WTC11 (cell line): Measurements from ENCODE around the gene KIAA1328. TPM values are rescaled to one million over a fixed set of nuclear protein-coding genes. Genes with fewer than 3 reads are reported as not detected.

Source experiments
- ATAC-seq: fragments of 200-7000 bp; cut with Tn5 transposase; 2 replicates; pipeline ENCODE4 v1.10.0; 2021; ENCODE audit warnings: mild to moderate bottlenecking, moderate library complexity
- CTCF ChIA-PET: fragments of 300-600 bp; sonication (Branson Sonifier 250); formaldehyde crosslinking; loops from one replicate; lab custom pipeline; 2021; ENCODE audit warnings: antibody characterized with exemption; lab: Charles Lee
- POLR2A ChIA-PET: fragments of 350-600 bp; sonication (Branson Sonifier 250); formaldehyde crosslinking; loops from one replicate; lab custom pipeline; 2021; ENCODE audit warnings: antibody characterized with exemption; lab: Charles Lee
- DNase-seq: peaks from one replicate; pipeline ENCODE4 v3.0.0; 2021; ENCODE audit warnings: low spot score
- H3K27ac Mint-ChIP-seq: 2 replicates; pipeline ENCODE4 v1.8.0; 2021; ENCODE audit warnings: mixed read lengths
- H3K27me3 Mint-ChIP-seq: 2 replicates; pipeline ENCODE4 v1.8.0; 2021; ENCODE audit warnings: low read depth, mild to moderate bottlenecking, moderate library complexity, mixed read lengths
- H3K36me3 Mint-ChIP-seq: 2 replicates; pipeline ENCODE4 v1.8.0; 2021; ENCODE audit warnings: mixed read lengths
- H3K4me1 Mint-ChIP-seq: 2 replicates; pipeline ENCODE4 v1.8.0; 2022; ENCODE audit warnings: mixed read lengths
- H3K4me3 Mint-ChIP-seq: 2 replicates; pipeline ENCODE4 v1.8.0; 2021; ENCODE audit warnings: mild to moderate bottlenecking, moderate library complexity, mixed read lengths
- H3K9me3 Mint-ChIP-seq: 2 replicates; pipeline ENCODE4 v1.8.0; 2021; ENCODE audit warnings: mixed read lengths
- ATF1 ChIP-seq: sonication (generic); formaldehyde crosslinking; IDR thresholded peaks from 2 replicates; pipeline ENCODE4 v1.8.1; 2023; ENCODE audit warnings: mild to moderate bottlenecking, moderate library complexity, missing genetic modification reagents
- CDX4 ChIP-seq: fragments of 250-450 bp; sonication (Bioruptor Pico); IDR thresholded peaks from 2 replicates; pipeline ENCODE4 v1.9.0; 2021; ENCODE audit warnings: moderate library complexity, mild to moderate bottlenecking, inconsistent platforms, borderline replicate concordance
- ETV6 ChIP-seq: sonication (generic); formaldehyde crosslinking; IDR thresholded peaks from 2 replicates; pipeline ENCODE4 v1.8.1; 2022; ENCODE audit warnings: mild to moderate bottlenecking, missing genetic modification reagents
- GRHL2 ChIP-seq: fragments of 250-450 bp; sonication (Bioruptor Pico); IDR thresholded peaks from 2 replicates; pipeline ENCODE4 v1.8.0; 2022; ENCODE audit warnings: mild to moderate bottlenecking, moderate library complexity; ENCODE audit not compliant: insufficient replicate concordance, severe bottlenecking
- HMGXB4 ChIP-seq: sonication (generic); formaldehyde crosslinking; IDR thresholded peaks from 2 replicates; pipeline ENCODE4 v1.8.1; 2023; ENCODE audit warnings: mild to moderate bottlenecking, moderate library complexity, missing genetic modification reagents
- JAZF1 ChIP-seq: fragments of 250-450 bp; sonication (Bioruptor Pico); IDR thresholded peaks from 2 replicates; pipeline ENCODE4 v1.9.0; 2021; ENCODE audit warnings: moderate library complexity, mild to moderate bottlenecking, inconsistent platforms
- KAT7 ChIP-seq: sonication (generic); formaldehyde crosslinking; IDR thresholded peaks from 2 replicates; pipeline ENCODE4 v1.8.1; 2023; ENCODE audit warnings: missing genetic modification reagents, mild to moderate bottlenecking, borderline replicate concordance
- MYBL2 ChIP-seq: sonication (generic); formaldehyde crosslinking; IDR thresholded peaks from 2 replicates; pipeline ENCODE4 v1.8.1; 2023; ENCODE audit warnings: mild to moderate bottlenecking, moderate library complexity, missing genetic modification reagents
- NR1H2 ChIP-seq: sonication (generic); formaldehyde crosslinking; IDR thresholded peaks from 2 replicates; pipeline ENCODE4 v1.9.0; 2021; ENCODE audit warnings: mild to moderate bottlenecking, moderate library complexity, missing genetic modification reagents
- NR3C1 ChIP-seq: sonication (generic); formaldehyde crosslinking; conservative IDR thresholded peaks from 2 replicates; pipeline ENCODE4 v1.8.1; 2023; ENCODE audit warnings: low read depth, mild to moderate bottlenecking, missing genetic modification reagents
- OVOL2 ChIP-seq: fragments of 250-450 bp; sonication (Bioruptor Pico); IDR thresholded peaks from 2 replicates; pipeline ENCODE4 v1.9.0; 2021; ENCODE audit warnings: mild to moderate bottlenecking, borderline replicate concordance
- RELA ChIP-seq: sonication (generic); formaldehyde crosslinking; IDR thresholded peaks from 2 replicates; pipeline ENCODE4 v1.8.1; 2022; ENCODE audit warnings: missing genetic modification reagents, mild to moderate bottlenecking, borderline replicate concordance
- RORB ChIP-seq: fragments of 250-450 bp; sonication (Bioruptor Pico); IDR thresholded peaks from 2 replicates; pipeline ENCODE4 v1.9.0; 2021; ENCODE audit warnings: mild to moderate bottlenecking
- SP1 ChIP-seq: sonication (generic); formaldehyde crosslinking; conservative IDR thresholded peaks from 2 replicates; pipeline ENCODE4 v1.8.1; 2022; ENCODE audit warnings: missing genetic modification reagents
- TEAD1 ChIP-seq: sonication (generic); formaldehyde crosslinking; IDR thresholded peaks from 2 replicates; pipeline ENCODE4 v1.8.0; 2022; ENCODE audit warnings: mild to moderate bottlenecking, missing genetic modification reagents
- ZNF281 ChIP-seq: sonication (generic); formaldehyde crosslinking; IDR thresholded peaks from 2 replicates; pipeline ENCODE4 v1.8.0; 2023; ENCODE audit warnings: mild to moderate bottlenecking, missing genetic modification reagents
- ZNF423 ChIP-seq: fragments of 250-450 bp; sonication (Bioruptor Pico); IDR thresholded peaks from 2 replicates; pipeline ENCODE4 v2.1.2; 2022; ENCODE audit warnings: mild to moderate bottlenecking, moderate library complexity
- ZNF532 ChIP-seq: fragments of 250-450 bp; sonication (Bioruptor Pico); IDR thresholded peaks from 2 replicates; pipeline ENCODE4 v1.9.0; 2021; ENCODE audit warnings: mild to moderate bottlenecking, borderline replicate concordance
- total RNA-seq: library from RNA; stranded (reverse); gene quantifications from 3 replicates; pipeline ENCODE4 v1.2.3, GENCODE V29; 2021
- TF ChIP-seq, protein P1 (sequence below): sonication (generic); formaldehyde crosslinking; IDR thresholded peaks from 2 replicates; pipeline ENCODE4 v1.8.1; 2022; ENCODE audit warnings: mild to moderate bottlenecking, missing genetic modification reagents, moderate library complexity, borderline replicate concordance

Gene KIAA1328
- total RNA-seq, 1 experiment from 2014 or later, result 4.8 TPM

- TF ChIP-seq ZNF532 (no peak), JAZF1 (no peak), ZNF281 (CRISPR knock-in tag) (no peak), NR3C1 (CRISPR knock-in tag) (no peak), HMGXB4 (CRISPR knock-in tag) (no peak), ETV6 (CRISPR knock-in tag) (no peak), ZNF423 (CRISPR knock-in tag) (no peak), CDX4 (no peak), ATF1 (CRISPR knock-in tag) (no peak), SP1 (CRISPR knock-in tag) (no peak), NR1H2 (no peak), KAT7 (no peak), TEAD1 (no peak), RORB (CRISPR knock-in tag) (no peak), OVOL2 (CRISPR knock-in tag) (no peak), MYBL2 (no peak), RELA (CRISPR knock-in tag) (no peak), GRHL2 (CRISPR knock-in tag) (no peak)
- TF ChIP-seq, protein P1, sequence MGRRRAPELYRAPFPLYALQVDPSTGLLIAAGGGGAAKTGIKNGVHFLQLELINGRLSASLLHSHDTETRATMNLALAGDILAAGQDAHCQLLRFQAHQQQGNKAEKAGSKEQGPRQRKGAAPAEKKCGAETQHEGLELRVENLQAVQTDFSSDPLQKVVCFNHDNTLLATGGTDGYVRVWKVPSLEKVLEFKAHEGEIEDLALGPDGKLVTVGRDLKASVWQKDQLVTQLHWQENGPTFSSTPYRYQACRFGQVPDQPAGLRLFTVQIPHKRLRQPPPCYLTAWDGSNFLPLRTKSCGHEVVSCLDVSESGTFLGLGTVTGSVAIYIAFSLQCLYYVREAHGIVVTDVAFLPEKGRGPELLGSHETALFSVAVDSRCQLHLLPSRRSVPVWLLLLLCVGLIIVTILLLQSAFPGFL, result no peak
- TF ChIP-seq, all 79 proteins: peak for 0
- DNase-seq, result no peak
- ChIA-PET POLR2A (no interaction called here), CTCF (no interaction called here)
- no peak overlapping the region for H3K4me3 Mint-ChIP-seq
- H3K9me3 Mint-ChIP-seq, result no peaks in the 10 kb centered on the region
- no peak overlapping the region for H3K27ac Mint-ChIP-seq
- H3K36me3 Mint-ChIP-seq, result peaks cover 11% of the 10 kb centered on the region; the same call in 1 of the 2 replicates
- H3K27me3 Mint-ChIP-seq, result no peaks in the 10 kb centered on the region
- peaks cover 17% of the 10 kb centered on the region for H3K4me1 Mint-ChIP-seq
- no peak for ATAC-seq
These were observed 10.9 kb downstream of the KIAA1328 start for GRCh38 chr18:36839835-36840234.
